Stimulated activated CD4-positive, alpha-beta T cell treated with anti-CD3 and anti-CD28 coated beads, Interleukin-4, amount 100 ng/mL, for 1 hour (primary cell): ENCODE measurements around the gene OR8J1.
"Not testable (repeated sequence)": the region's sequence is repeated elsewhere in the genome, so short reads cannot be mapped to it uniquely, and the experiment has no call there.

Experiments used
- DNase-seq: peaks from one replicate; pipeline ENCODE4 v3.0.0-alpha.2; 2020

The OR8J1 gene

DNA sequence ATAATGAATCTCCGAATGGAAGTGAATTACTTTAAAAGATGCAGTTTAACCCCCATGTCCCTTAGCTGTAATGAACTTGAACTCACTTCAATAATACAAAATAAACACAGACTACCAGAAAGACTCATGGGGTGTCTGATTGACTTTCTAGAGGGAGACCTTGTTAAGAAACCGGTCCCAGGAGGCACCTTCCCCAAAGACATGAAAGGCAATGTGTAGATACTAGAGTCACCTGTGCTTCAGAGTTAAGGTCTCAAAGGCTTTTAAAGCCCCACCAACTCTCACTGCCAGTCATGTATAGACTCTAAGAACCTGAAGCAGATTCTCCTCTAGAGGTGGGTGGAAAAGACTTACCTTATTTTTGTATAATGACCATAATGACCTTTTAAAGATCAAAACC, at the start of gene OR8J1:
Gene OR8J1 (plus strand): TSS at position 301 of the 400 bp plus-strand sequence. CDS start 5,956 bp downstream, outside the sequence.
- no peak for DNase-seq

GRCh38 chr11:56307836-56308235, 46.3 kb upstream of the OR8J1 start:
- DNase-seq, result no peak

DNA sequence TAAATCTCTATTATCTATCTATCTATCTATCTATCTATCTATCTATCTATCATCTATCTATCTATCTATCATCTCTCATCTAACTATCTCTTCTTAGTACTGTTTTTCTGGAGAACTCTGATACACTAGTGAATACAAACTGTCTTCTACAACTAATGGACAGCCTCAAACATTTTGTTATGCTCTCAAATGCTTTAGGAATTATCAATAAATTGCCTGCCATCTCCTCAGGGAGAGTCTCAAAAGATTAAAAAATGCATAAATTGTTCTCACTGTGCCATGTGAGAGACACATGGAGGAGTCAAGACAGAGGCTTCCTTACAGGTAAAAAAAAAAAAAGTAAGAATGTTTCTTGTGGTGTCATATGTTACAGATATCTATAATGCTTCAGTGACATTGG, 39.2 kb upstream of the OR8J1 start, which contains the start of gene OR8K3:
Gene OR8K3 (plus strand): TSS at position 301 of the 400 bp plus-strand sequence. CDS start 3,163 bp downstream, outside the sequence.
- DNase-seq, result no peak

- DNase-seq, result no peak
Observed at GRCh38 chr11:56331861-56332491, 22.1 kb upstream of the OR8J1 start.

- no peak for DNase-seq
Observed at GRCh38 chr11:56333156-56333555, 20.9 kb upstream of the OR8J1 start.

- no peak for DNase-seq
Observed at GRCh38 chr11:56340289-56340688, 13.8 kb upstream of the OR8J1 start.

DNA sequence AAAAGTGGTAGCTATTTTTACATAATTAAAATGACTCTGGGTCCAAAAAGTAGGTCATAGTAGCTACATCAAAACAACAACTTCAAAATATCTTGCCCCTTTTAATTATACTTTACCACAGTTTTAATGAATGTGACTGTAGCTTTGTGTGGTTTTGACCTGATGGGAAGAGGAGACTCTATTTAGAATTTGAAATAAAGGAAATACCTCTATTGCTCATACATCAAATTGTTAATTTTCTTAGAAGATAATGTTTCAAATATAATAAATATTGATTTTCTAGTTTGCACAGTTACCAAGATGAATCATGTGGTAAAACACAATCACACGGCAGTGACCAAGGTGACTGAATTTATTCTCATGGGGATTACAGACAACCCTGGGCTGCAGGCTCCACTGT, 8.4 kb upstream of the OR8J1 start, which contains the start of gene OR8K1:
Gene OR8K1 (plus strand): TSS at position 301 of the 400 bp plus-strand sequence. CDS start 0 bp downstream, at position 301.
- DNase-seq, result no peak

GRCh38 chr11:56375324-56375723, 21.2 kb downstream of the OR8J1 start, which contains the start of gene OR8U1:
Gene OR8U1, plus strand, starts transcription at chr11:56375624. Its CDS starts 0 bp downstream, at chr11:56375624.
- DNase-seq, result no peak

DNA sequence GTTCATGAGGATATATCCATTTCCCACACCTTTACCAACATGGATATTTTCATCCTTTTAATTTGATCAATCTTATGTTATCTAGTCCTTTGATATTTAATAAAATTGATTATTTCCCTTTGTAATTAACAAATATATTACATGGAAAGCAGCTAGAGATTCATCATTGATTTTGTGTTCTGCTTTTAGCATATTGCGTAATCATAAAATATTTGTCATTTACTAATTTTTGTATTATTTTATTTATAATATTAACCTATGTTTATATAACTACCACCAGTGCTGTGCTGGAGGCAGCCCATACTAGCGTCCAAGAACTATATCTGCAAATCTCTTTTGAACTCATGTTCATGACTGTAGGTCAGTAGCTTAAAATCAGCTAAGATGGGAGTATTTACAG, 26.0 kb downstream of the OR8J1 start:
- DNase-seq, result no peak

- no peak for DNase-seq
Observed at GRCh38 chr11:56394381-56394780, 40.3 kb downstream of the OR8J1 start.

DNA sequence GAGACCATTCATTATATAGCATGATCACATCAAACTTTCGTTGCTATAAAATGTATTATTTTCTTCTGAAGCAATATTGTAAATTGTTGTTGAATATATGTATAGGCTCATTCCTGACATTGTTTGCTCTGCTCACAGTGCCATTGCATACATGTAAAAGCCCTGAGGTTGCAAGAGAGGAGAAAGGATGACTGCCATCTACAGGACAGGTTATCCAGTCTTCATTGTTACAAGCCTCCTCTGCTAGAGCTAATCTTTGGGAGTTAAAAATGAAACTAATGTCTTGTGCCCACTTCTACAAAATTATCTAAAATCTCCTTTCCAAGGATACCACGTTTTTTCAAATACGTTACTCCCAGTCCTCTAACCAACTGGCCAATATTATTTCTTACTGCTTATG, 42.0 kb downstream of the OR8J1 start:
- DNase-seq, result no peak

GRCh38 chr11:56401858-56402461, 47.9 kb downstream of the OR8J1 start:
- DNase-seq, result not testable (repeated sequence)

GRCh38 chr11:56404393-56404792, 50.3 kb downstream of the OR8J1 start:
- DNase-seq, result no peak

DNA sequence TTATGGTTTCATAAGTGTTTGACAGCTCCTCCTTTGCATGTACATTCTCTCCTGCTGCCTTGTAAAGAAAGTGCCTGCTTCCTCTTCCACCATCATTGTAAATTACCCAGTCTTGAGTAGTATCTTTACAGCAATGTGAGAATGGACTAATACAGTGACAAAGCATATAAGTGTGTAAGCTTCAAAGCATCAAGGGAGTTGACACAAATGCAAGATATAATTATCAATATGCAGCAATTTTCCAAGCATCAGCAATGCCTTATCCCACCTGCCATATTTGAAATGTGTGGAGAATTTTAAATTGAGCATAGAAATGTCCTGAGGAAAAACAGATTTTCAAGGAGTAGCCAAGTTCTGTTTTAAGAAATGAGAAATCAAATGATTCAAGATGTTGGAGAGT, 56.7 kb downstream of the OR8J1 start:
- DNase-seq, result no peak
